ENCODE measurements around the gene GRK5.

GRCh38 chr10:119250641-119251314 lies 43.4 kb downstream of the GRK5 start:
- TF ChIP-seq EZH2 (IDR thresholded peaks at IDR 0.05), result no peak
- TF ChIP-seq CTCF (IDR thresholded peaks at IDR 0.05), result no peak
- TF ChIP-seq EZH2phosphoT487 (IDR thresholded peaks at IDR 0.05), result no peak
